ENCODE measurements around the gene FOXN4.

FOXN4 gene

DNA sequence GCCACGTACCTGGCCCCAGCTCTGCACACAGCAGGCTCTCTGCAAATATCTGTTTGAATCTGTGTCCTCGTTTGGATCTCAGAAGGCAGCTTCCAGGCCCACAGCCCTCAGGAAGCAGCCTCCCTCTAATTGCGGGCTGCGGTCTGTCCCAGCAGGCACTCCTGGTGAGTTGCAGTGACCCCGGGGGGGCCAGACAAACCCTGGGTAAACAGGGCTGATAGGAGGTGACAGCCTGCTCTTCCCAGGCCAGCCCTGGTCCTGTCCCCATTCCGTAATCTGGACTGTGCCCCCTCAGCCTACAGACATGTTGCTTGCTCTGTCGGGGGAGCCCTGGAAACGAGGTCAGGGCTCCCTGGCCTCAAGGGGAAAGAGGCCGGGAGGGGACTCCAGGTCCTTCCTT, 2.0 kb downstream of the FOXN4 start:
- DNase-seq (ENCODE audit: low read depth), result no peak

DNA sequence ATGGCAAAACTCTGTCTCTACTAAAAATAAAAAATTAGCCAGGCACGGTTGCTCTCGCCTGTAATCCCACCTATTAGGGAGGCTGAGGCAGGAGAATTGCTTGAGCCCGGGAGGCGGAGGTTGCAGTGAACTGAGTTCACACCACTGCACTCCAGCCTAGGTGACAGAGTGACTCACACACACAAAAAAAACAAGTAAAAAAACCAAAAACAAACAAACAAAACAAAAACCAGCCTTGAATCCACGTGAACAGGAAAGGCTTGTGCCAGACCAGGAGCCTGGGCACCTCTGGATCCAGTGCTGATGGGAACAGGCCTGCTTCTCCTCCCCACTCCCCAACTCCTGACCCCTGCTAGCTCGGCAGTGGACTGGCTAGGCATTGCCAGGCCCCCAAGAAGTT, 3.5 kb downstream of the FOXN4 start:
- no peak for DNase-seq (ENCODE audit: low read depth)

DNA sequence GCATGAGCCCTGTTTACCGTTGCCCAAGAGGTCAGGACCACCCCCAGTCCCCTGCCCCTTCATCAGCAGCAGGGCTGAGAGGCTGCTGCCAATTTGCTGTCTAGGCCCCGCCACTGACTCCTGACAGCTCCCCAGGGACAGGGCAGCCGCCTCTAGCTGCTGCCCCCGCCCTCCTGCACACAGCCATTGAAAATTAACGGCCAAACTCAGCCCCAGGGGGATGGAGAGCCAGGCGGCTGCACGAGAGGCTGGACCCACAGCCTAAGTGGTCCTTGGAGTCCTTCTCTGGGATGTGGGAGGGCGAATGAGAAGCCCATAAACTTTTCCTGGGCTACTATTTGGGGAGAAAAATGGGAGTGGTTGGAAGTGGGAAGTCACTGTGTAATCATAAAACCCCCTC, 4.6 kb downstream of the FOXN4 start:
- DNase-seq (ENCODE audit: low read depth), result no peak

DNA sequence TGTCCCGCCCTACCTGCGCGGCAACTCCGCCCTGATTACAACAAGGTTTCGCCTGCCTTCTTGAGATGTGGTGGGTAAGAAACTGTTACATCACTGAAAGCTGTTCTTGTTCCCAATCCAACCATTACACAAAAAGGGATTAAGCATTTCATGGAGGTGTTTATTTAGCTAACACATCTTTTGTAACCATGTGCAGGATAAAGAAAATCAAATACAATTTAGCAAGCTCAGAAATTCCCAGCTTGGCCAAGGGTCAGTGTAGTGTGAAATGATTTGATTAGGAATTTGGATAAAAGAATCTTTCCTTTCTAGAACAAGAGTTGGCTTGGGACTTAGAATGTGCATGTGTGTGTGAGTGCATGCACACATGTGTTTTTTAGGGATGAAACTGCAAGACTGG, 6.3 kb downstream of the FOXN4 start:
- no peak for DNase-seq (ENCODE audit: low read depth)

DNA sequence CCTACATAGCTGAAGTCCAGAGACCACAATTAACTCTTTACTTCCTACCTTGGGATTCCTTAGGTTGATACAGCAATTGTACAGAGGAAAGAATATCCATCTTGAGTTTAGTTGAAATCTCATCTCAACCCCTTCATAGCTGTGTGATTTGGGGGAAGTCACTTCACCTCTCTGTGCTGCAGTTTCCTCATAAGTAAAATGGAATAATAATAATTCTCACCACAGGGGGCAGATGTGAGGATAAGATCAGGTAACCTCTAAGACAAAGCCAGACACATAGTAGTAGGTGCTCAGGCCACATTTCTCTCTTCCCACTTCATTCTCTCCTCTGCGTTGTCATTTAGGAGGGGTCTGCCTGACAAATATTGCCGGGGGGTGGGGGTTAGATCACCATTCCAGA, 6.7 kb downstream of the FOXN4 start:
- no peak for DNase-seq (ENCODE audit: low read depth)

DNA sequence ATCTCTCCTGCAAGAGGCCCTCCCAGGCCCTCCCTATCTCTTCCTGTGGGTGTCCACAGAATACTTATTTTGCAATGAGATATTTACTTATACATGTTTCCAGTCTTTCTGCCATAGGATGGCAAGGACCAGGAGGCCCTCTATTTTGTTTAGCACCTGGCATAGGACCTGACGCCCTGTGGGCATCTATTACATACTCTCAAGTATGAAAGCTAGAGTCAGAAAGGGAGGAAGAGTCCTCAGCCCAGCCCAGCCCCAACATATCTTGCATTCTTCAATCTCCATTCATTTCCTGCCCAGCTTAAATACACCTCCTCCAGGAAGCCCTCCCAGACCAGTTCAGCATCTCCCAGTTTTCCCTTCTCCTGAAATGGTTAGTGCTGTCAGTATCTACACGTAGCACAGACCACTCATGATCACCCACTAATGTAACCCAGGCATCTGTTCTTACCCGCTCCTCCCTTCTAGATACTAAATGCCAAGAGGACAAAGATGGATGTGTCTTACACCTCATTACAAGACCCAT, 7.4 kb downstream of the FOXN4 start:
- no peak for DNase-seq (ENCODE audit: low read depth)

DNA sequence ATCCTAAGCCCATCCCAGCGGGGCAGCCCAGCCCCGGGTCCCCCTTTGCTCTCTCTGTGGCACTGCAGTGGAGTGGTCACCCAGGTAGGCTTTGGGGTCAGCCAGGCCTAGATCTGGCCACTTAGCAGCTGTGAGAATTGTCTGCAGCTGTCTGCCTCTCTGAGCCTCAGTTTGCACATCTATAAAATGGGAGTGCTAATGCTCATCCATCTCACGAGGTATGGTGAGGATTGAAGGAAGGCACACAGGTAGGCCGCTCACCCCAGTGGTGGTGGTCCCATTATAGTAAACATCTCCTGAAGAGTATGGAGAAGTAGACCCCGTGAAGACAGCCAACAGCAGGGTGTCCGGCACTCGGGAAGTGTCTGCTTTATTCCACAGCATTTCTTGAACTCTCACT, 9.2 kb downstream of the FOXN4 start:
- DNase-seq (ENCODE audit: low read depth), result no peak

DNA sequence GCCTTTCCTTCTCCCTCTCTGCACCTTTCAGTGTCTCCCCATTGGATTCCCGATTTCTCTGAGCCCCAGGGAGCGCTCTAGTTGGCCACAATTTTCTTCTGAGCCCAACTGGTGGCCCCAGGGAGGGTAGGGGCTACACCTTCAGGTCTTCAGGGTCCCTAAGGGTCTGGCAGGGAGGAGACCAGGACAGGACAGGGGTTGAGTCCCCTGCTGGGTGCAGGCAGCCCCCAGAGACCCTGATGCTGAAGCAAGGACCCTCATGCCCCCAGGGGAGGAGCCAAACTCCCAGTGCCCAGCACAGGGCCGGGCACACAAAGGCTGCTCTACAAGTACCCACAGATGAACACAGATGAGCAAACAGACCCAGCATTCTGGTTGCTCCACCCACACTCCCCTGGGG, 12.7 kb downstream of the FOXN4 start:
- DNase-seq (ENCODE audit: low read depth), result no peak

DNA sequence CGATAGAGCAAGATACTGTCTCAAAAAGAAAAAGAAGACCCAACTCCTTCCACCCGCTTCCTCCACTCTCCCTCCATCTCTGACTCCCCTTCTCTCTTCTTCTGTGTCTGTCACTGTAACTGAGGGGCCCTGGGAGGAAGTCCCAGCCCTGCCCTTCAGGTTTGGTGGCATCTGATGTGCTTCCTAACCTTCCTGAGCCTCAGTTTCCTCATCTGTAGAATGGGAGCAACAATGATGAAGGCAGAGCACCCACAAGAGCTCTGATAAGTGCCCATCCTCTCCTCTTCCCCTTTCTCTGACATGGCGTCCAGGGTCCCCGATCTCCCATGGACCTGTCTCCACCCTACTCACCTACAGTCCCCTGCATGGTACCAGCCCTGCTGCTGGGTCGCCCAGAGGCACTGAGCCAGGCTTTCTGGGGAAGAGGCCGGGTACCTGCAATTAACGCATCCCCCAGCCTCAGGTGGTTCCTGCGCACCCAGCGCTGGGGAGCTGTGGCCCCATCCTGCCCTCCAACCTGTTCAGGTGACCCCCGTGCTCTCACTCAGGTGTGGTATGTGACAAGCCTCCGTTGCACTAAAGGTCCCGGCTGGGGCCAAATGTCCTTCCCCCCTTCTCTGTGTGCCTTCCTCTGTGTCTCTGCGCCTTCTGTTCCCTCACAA, 13.2 kb downstream of the FOXN4 start:
- no peak for DNase-seq (ENCODE audit: low read depth)

DNA sequence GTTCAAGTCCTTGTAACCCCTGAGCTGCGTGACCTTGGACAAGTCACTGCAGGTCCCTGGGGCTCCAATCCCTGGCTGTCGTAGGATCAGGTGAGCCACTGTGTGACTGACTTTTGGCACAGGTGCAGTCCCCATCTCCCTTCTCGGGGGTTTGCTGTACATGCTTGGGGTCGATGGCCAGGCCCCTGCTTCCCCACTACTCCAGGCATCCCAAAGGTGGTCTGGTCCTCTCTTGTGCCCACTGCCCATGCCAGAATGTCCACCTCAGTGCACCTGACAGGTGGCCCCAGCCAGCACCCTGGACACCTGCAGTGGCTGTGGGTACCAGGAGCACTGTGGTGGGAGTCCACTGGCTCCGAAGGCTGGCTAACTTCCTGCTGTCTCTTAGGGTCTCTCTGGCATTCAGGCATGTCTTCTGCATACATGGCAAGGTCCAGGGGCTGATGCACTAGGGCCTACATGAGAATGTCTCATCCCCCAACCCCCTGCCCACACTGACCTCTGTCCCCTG, 14.7 kb downstream of the FOXN4 start:
- DNase-seq (ENCODE audit: low read depth), result no peak

DNA sequence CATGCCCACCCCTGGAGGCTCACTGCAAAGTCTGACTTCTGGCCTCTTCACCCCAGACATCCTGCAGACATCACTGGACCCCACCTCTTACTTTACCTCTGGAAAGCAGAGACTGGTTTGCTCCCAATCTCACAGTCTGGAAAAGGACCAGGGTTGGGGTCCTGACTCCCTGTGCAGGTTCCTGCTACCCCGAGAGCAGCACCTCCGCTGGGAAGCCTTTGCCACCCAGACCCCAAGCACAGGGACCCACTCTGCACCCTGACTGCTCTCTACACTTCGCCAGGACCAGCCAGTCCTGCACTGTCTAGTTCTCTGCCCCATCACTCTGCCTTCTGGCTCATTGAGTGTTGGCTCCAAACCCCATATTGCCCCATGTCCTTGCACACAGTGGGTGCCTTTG, 16.0 kb downstream of the FOXN4 start:
- no peak for DNase-seq (ENCODE audit: low read depth)

DNA sequence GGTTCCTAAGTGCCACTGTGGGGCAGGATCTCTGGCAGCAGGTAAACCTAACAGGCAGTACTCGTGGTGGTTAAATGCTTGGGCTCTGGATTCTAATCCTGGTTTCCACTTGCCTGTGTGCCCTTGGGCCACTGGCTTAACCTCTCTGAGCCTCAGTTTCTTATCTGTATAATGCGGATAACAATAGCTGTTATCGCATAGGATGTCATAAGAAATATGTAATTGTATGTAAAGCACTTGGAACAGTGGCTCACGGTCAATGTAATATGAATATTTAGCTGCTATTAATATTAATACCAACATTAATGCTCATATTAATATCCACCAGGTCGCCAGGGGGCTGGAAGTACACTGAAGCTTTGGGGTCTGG, 16.8 kb downstream of the FOXN4 start:
- DNase-seq (ENCODE audit: low read depth), result no peak

DNA sequence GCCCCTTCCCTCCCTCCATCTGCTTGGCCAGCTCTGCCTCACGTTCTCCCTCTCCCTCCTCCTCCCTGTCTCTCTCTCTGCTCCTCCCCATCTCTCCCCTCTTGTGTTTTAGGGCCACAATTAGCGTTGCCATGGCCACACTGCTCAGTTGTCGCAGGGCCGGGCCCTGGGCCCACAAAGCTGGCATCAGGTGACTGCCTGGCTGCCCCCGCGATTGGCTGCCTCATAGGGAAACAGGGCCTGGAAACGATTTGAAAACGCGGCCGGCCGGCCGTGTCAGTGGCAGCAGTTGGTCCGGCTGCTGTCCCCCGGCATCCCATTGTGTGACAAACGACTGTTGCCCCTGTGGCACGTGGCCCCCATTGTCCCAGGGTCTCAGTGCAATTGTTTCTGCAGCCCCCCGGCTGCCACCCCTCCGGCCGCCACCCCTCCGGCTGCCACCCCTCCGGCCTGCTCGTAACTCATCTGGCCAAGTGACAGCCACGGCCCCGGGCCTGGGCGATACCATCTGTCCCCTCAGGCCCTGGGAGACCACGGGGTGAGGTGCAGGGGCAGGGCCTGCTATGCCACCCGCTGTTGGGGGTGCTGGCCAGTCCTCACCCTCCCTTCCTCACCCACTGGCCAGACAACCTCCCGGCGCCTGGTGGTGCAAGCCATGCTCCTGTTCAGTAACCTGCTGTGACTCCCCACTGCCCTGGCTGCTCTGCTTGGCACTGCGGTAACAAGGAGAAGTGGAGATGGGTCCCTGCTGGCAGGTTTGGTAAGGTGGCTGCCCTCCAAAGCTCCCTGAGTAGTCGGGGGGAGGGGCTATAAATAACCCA, 17.4 kb downstream of the FOXN4 start:
- DNase-seq (ENCODE audit: low read depth), result no peak

DNA sequence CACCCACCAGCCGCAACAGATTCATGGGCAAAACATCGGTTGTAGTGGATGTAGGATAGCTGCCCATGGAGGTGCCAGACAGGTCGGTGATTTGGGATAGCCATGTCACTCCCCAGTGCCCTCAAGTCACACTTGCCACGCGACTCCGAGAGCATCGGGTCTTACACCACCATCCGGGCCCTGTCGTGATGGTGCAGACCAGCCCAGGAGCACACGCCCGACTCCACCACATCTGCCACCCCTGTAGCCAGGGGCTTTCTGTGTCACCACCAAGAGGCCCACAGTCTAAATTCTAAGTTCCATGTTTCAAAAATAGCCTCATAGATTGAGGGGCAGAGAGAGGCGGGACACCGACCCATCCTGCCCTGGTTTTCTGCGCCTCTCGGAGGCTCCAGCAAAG, 18.0 kb downstream of the FOXN4 start:
- no peak for DNase-seq (ENCODE audit: low read depth)

DNA sequence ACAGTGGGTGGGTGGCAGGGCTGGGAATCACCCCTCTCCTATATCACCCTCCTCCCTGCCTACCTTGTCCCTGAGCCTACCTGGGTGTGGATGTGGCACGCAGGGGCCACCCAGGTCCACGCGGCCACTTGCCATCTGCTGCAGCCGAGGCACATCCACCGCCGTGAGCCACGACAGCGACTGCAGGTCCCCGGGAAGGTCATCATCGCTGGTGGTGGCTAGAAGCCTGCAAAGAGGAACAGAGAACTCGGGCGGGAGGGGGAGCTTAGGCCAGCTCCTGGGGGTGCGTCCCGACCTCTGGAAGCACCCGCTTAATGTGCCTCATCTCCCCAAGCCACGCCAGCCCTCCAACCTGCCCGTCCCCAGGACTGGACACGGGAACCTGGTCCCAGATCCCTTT, 19.0 kb downstream of the FOXN4 start:
- no peak for DNase-seq (ENCODE audit: low read depth)

DNA sequence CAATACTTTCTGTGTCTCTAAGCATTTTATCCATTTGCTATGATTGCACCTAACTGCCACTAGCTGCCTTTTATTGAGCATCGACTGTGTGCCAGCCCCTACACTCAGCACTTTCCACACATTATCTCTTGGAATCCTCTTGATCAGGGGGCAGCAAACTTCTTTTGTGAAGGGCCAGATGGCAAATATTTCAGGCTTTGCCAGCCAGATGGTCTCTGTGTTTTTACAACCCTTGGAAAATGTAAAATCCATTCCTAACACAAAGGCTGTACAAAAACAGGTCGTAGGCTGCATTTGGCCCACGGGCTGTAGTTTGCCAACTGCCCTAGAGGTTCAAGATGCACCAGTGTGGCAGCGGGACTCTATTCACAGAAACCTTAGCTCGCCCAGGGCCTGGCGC, 19.5 kb downstream of the FOXN4 start:
- DNase-seq (ENCODE audit: low read depth), result no peak

DNA sequence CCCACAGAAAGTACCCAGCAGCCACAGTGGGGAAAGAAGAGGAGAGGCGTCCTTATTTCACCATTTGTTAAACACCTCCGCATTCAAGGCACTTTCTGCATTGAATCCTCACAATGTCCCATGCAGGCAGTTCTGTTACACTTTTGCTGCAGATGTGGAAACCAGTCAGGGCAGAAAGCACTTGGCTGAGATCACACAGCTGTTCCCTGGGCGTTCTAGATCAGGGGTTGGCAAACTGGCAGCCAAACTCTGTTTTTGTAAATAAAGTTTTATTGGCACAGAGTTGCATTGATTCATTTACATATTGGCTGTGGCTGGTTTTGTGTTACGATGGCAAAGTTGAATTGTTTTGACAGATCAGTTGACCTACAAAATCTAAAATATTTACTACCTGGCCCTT, 20.1 kb downstream of the FOXN4 start:
- DNase-seq (ENCODE audit: low read depth), result no peak

DNA sequence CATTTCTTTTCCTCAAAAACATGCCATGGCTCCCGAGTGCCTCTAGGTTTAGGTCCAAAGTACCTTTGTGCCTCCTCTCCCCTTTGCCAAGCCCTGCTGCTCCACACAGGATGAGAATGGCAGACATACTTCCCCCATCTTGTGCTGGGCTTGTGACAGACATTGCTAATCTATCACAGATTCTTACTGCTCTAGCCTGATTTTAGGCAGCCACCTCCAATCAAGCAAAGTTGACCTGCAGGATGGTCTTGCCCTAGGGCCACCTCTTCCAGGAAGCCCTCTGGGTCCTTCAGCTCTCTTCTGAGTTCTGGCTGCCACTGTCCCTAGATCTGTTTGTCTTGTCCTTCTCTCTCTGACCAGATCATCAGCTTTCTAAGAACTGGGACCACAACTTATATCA, 20.5 kb downstream of the FOXN4 start:
- no peak for DNase-seq (ENCODE audit: low read depth)

DNA sequence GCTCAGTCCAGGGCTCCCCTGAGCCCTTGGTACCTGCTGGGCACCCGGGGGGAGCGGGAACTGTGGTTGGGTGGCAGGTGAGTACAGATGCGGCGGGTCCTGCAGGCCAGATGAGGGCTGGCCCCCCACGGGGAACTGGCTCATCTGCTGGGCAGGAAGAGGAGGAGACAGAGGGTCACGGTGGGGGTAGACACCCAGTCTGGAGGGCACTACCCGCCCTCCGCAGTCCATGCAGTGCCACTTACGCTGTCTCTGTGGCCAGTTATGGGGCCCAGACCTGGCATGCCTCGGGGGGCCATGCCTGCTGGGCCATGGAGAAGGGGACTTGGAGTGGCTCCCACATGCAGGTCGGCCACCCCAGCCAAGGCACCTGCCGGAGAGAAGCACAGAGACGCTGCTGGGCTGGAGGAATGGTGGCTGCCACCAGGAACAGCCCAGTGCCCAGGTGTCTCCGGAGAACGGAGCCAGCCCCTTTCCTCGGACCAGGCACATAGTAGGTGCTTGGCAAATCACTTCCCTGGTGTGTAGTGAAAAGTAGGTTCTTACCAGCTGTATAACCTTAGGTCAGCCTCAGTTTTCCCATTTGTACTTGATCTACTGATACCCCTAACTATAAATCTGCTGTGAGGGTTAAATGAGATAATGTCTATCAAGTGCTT, 21.1 kb downstream of the FOXN4 start:
- DNase-seq (ENCODE audit: low read depth), result no peak

DNA sequence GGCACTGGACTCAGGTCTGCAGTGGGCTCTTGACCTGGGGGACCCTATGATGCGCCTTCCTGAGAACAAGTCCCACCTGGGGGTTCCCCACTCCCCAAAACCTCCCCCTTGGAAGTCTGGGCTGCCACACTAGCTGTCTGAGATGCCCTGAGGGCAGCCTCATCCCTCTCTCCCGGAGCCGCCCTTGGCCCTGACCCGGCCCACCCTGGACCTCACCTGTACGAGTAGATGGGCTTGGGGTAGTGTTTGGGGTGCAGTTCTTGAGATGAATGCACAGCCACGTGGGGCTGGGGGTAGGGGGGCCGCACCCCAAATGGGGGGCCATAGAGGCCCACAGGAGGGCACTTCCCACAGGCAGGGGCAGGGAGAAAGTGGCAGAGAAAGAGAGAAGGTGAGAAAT, 21.9 kb downstream of the FOXN4 start:
- no peak for DNase-seq (ENCODE audit: low read depth)

DNA sequence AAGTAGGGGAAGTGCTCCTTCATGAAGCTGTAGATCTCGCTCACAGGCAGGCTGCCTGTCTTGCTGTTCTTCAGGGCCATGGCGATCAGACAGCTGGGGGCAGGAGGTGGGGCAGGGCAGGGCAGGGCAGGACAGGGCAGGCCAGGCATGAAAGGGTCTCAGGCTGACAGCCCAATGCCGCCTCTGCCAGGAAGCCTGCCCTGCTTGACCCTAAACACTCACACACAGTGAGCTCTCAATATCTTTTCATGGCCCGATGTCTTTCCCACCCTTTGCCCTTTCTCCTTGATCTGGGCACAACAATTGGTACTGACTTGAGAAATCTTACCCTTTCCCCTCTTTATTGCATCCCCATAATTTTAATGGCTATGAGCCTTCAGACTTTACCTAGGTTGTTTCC, 22.4 kb downstream of the FOXN4 start:
- no peak for DNase-seq (ENCODE audit: low read depth)

DNA sequence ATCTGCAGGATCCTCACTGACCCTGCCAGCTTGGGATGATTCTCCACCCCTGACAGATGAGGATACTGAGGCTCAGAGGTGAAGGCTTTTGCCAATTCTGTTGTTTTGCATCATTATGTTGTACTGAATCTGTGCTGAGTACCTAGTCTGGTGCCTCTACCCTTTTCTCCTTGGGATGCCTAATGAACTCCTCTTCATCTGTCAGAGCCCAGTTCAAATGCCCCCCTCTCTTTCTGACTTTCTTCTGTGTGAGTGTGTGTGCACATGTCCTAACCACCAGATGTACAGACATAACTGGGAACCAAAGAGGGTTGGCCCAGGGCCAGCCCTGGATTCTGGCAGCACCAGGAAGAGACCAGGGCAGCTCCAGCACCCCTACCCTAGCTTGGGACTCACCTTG, 22.8 kb downstream of the FOXN4 start:
- no peak for DNase-seq (ENCODE audit: low read depth)

DNA sequence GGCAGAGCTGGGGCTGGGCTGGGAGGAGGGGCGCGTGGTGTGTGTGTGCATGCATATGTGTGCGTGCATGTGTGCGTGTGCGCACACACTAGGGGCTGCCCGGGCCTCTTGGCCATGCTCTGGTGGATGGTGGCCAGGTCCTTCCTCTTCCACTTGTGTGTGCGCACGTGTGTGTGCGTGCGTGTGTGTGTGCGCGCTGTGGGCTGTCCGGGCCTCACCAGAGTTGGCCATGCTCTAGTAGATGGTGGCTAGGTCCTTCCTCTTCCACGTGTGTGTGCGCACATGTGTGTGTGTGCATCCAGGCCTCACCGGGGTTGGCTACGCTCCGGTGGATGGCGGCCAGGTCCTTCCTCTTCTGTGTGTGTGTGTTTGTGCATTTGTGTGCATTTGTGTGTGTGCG, 24.7 kb downstream of the FOXN4 start:
- no peak for DNase-seq (ENCODE audit: low read depth)

Measured in stimulated activated CD8-positive, alpha-beta memory T cell treated with anti-CD3 and anti-CD28 coated beads, Interleukin-4, amount 100 ng/mL, for 24 hours (primary cell).